Measurements from ENCODE around the gene TIGD1. TPM values are rescaled to one million over a fixed set of nuclear protein-coding genes. Genes with fewer than 3 reads are reported as not detected.

Gene TIGD1
- total RNA-seq, 1 donor from 2014 or later = 14.6 TPM

DNA sequence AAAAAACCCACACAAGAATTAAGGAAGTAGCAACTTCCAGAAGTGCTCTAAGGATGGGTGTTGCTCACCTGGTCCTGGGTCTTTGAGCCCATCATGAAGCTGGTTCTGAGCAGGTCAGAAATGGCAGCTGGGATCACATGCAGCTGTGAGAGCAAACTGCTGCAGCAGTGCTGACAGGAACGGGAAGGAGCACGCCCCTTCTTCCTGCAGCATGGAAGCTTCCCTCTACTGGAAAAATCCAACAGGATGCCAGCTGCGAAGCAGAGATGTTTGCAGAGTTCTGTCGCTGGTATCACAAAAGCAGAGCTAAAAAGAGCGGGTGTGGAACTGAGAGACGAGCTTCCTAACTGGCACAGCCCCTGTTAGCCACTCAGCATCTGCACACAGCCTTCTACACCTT, 33.9 kb upstream of the TIGD1 start:
- Histone ChIP-seq H3K27ac (no peak overlapping the region), H3K36me3 (no peaks in the 10 kb centered on the region), H3F3A (ENCODE audit: low read depth) (no peaks in the 10 kb centered on the region), H3K4me1 (no peaks in the 10 kb centered on the region), H4K20me1 (ENCODE audit: low read depth) (no peaks in the 10 kb centered on the region), H3K9me3 (ENCODE audit: low read depth) (no peaks in the 10 kb centered on the region), H3K4me2 (no peak overlapping the region), H2AFZ (replicated peaks) (no peak overlapping the region), H3K9ac (no peak overlapping the region), H3K4me3 (no peak overlapping the region), H3K79me2 (ENCODE audit: low read depth) (no peaks in the 10 kb centered on the region), H3K27me3 (no peaks in the 10 kb centered on the region)
- TF ChIP-seq EZH2phosphoT487 (IDR thresholded peaks at IDR 0.05) (no peak), EZH2 (IDR thresholded peaks at IDR 0.05) (no peak)
- TF ChIP-seq, protein P1, sequence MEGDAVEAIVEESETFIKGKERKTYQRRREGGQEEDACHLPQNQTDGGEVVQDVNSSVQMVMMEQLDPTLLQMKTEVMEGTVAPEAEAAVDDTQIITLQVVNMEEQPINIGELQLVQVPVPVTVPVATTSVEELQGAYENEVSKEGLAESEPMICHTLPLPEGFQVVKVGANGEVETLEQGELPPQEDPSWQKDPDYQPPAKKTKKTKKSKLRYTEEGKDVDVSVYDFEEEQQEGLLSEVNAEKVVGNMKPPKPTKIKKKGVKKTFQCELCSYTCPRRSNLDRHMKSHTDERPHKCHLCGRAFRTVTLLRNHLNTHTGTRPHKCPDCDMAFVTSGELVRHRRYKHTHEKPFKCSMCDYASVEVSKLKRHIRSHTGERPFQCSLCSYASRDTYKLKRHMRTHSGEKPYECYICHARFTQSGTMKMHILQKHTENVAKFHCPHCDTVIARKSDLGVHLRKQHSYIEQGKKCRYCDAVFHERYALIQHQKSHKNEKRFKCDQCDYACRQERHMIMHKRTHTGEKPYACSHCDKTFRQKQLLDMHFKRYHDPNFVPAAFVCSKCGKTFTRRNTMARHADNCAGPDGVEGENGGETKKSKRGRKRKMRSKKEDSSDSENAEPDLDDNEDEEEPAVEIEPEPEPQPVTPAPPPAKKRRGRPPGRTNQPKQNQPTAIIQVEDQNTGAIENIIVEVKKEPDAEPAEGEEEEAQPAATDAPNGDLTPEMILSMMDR (IDR thresholded peaks at IDR 0.05) = no peak
- H3K27ac Mint-ChIP-seq = no peak overlapping the region
- H3K4me3 Mint-ChIP-seq = no peak overlapping the region
- H3K36me3 Mint-ChIP-seq = peaks cover 12% of the 10 kb centered on the region
- H3K9me3 Mint-ChIP-seq = no peaks in the 10 kb centered on the region
- peaks cover 2% of the 10 kb centered on the region for H3K27me3 Mint-ChIP-seq (ENCODE audit: insufficient read depth, low read depth)
- H3K4me1 Mint-ChIP-seq = no peaks in the 10 kb centered on the region
- DNase-seq (ENCODE audit: low spot score) = no peak

- Mint-ChIP-seq H3K4me3 (no peak overlapping the region), H3K4me1 (no peaks in the 10 kb centered on the region), H3K27me3 (ENCODE audit: insufficient read depth, low read depth) (peaks cover 2% of the 10 kb centered on the region), H3K9me3 (no peaks in the 10 kb centered on the region), H3K27ac (no peak overlapping the region), H3K36me3 (peaks cover 14% of the 10 kb centered on the region)
- no peaks in the 10 kb centered on the region for H4K20me1 ChIP-seq (ENCODE audit: low read depth)
- no peak overlapping the region for H3K9ac ChIP-seq
- no peak overlapping the region for H3K4me2 ChIP-seq
- no peak for TF ChIP-seq EZH2 (IDR thresholded peaks at IDR 0.05)
- TF ChIP-seq, protein P1 (IDR thresholded peaks at IDR 0.05) = no peak
- TF ChIP-seq EZH2phosphoT487 (IDR thresholded peaks at IDR 0.05) = no peak
- no peaks in the 10 kb centered on the region for H3K36me3 ChIP-seq
- no peaks in the 10 kb centered on the region for H3K79me2 ChIP-seq (ENCODE audit: low read depth)
- H3F3A ChIP-seq (ENCODE audit: low read depth) = no peaks in the 10 kb centered on the region
- peaks cover 8% of the 10 kb centered on the region for H3K4me1 ChIP-seq
- no peak overlapping the region for H2AFZ ChIP-seq (replicated peaks)
- H3K27me3 ChIP-seq = no peaks in the 10 kb centered on the region
- no peak overlapping the region for H3K27ac ChIP-seq
- no peak overlapping the region for H3K4me3 ChIP-seq
- DNase-seq (ENCODE audit: low spot score) = no peak
- H3K9me3 ChIP-seq (ENCODE audit: low read depth) = no peaks in the 10 kb centered on the region
These were observed 31.4 kb upstream of the TIGD1 start for GRCh38 chr2:232581725-232582124.

GRCh38 chr2:232580648-232580981, 30.3 kb upstream of the TIGD1 start:
- TF ChIP-seq, protein P1 (IDR thresholded peaks at IDR 0.05) = no peak
- TF ChIP-seq EZH2phosphoT487 (IDR thresholded peaks at IDR 0.05) (no peak), EZH2 (IDR thresholded peaks at IDR 0.05) (no peak)
- H3K27me3 ChIP-seq = no peaks in the 10 kb centered on the region
- H3K27ac Mint-ChIP-seq = no peak overlapping the region

More at GRCh38 chr2:232580648-232580981, 30.3 kb upstream of the TIGD1 start:
- H3F3A ChIP-seq (ENCODE audit: low read depth) = no peaks in the 10 kb centered on the region
- H3K4me3 Mint-ChIP-seq = no peak overlapping the region
- H4K20me1 ChIP-seq (ENCODE audit: low read depth) = no peaks in the 10 kb centered on the region
- H3K9me3 ChIP-seq (ENCODE audit: low read depth) = no peaks in the 10 kb centered on the region
- peaks cover 8% of the 10 kb centered on the region for H3K4me1 ChIP-seq
- H3K4me3 ChIP-seq = no peak overlapping the region
- no peaks in the 10 kb centered on the region for H3K36me3 ChIP-seq
- no peaks in the 10 kb centered on the region for H3K9me3 Mint-ChIP-seq
- H3K79me2 ChIP-seq (ENCODE audit: low read depth) = no peaks in the 10 kb centered on the region
- peaks cover 14% of the 10 kb centered on the region for H3K36me3 Mint-ChIP-seq
- H3K27ac ChIP-seq = no peak overlapping the region
- no peak overlapping the region for H2AFZ ChIP-seq (replicated peaks)
- no peaks in the 10 kb centered on the region for H3K4me1 Mint-ChIP-seq
- no peak for DNase-seq (ENCODE audit: low spot score)
- no peak overlapping the region for H3K4me2 ChIP-seq
- no peak overlapping the region for H3K9ac ChIP-seq
- peaks cover 2% of the 10 kb centered on the region for H3K27me3 Mint-ChIP-seq (ENCODE audit: insufficient read depth, low read depth)
